ENCODE results near the gene CCDC149.

GRCh38 chr4:24862073-24862751 lies 50.6 kb downstream of the CCDC149 start:
- no peak for TF ChIP-seq CTCF (conservative IDR thresholded peaks at IDR 0.05)
- no peak for TF ChIP-seq EZH2 (IDR thresholded peaks at IDR 0.05; ENCODE audit: low read depth)

All from PC-9 (cell line).